HEK293T (cell line): ENCODE results near the gene TES.

Source experiments
- CTCF ChIA-PET: fragments of 350-600 bp; formaldehyde crosslinking; extraction: SDS; loops from one replicate; lab custom pipeline; 2021; ENCODE audit warnings: antibody characterized with exemption, inconsistent platforms; lab: Yijun Ruan, JAX
- POLR2A ChIA-PET: fragments of 350-600 bp; formaldehyde crosslinking; extraction: SDS; loops from one replicate; lab custom pipeline; 2020; ENCODE audit warnings: antibody characterized with exemption, inconsistent platforms; lab: Yijun Ruan, JAX
- DNase-seq: peaks from one replicate; pipeline ENCODE4 v3.0.0; 2012; ENCODE audit warnings: mixed read lengths; ENCODE audit errors: extremely low spot score
- ARNT ChIP-seq: fragments of 450-650 bp; IDR thresholded peaks from 2 replicates; pipeline ENCODE4 v1.6.1; 2017; ENCODE audit warnings: mild to moderate bottlenecking
- BHLHE40 ChIP-seq: fragments of 450-650 bp; IDR thresholded peaks from 2 replicates; pipeline ENCODE4 v1.6.1; 2016; ENCODE audit warnings: mild to moderate bottlenecking, moderate library complexity, borderline replicate concordance
- CTBP1 ChIP-seq: fragments of 450-650 bp; IDR thresholded peaks from 2 replicates; pipeline ENCODE4 v1.6.1; 2016; ENCODE audit warnings: borderline replicate concordance
- ELF4 ChIP-seq: fragments of 450-650 bp; IDR thresholded peaks from 2 replicates; pipeline ENCODE4 v1.6.1; 2017; ENCODE audit warnings: antibody characterized with exemption
- FOXA1 ChIP-seq: fragments of 450-650 bp; IDR thresholded peaks from 2 replicates; pipeline ENCODE4 v1.6.1; 2016; ENCODE audit warnings: mild to moderate bottlenecking
- FOXK2 ChIP-seq: fragments of 450-650 bp; IDR thresholded peaks from 2 replicates; pipeline ENCODE4 v1.6.1; 2016; ENCODE audit warnings: mild to moderate bottlenecking
- FOXM1 ChIP-seq: fragments of 450-650 bp; IDR thresholded peaks from 2 replicates; pipeline ENCODE4 v1.6.1; 2017; ENCODE audit warnings: mild to moderate bottlenecking, borderline replicate concordance
- HDGF ChIP-seq: fragments of 450-650 bp; IDR thresholded peaks from 2 replicates; pipeline ENCODE4 v1.6.1; 2017; ENCODE audit warnings: antibody characterized with exemption, borderline replicate concordance
- L3MBTL2 ChIP-seq: fragments of 450-650 bp; conservative IDR thresholded peaks from 2 replicates; pipeline ENCODE4 v1.6.1; 2016; ENCODE audit warnings: mild to moderate bottlenecking
- LEF1 ChIP-seq: fragments of 450-650 bp; IDR thresholded peaks from 2 replicates; pipeline ENCODE4 v1.6.1; 2017; ENCODE audit warnings: mild to moderate bottlenecking, borderline replicate concordance
- NFRKB ChIP-seq: fragments of 450-650 bp; IDR thresholded peaks from 2 replicates; pipeline ENCODE4 v1.6.1; 2016; ENCODE audit warnings: mild to moderate bottlenecking, moderate library complexity
- SP1 ChIP-seq: fragments of 450-650 bp; IDR thresholded peaks from 2 replicates; pipeline ENCODE4 v1.6.1; 2017
- SUZ12 ChIP-seq: fragments of 450-650 bp; IDR thresholded peaks from 2 replicates; pipeline ENCODE4 v1.6.1; 2016; ENCODE audit warnings: mild to moderate bottlenecking
- TARDBP ChIP-seq: fragments of 450-650 bp; IDR thresholded peaks from 2 replicates; pipeline ENCODE4 v1.6.1; 2016
- ZNF384 ChIP-seq: fragments of 450-650 bp; IDR thresholded peaks from 2 replicates; pipeline ENCODE4 v1.6.1; 2016
- TF ChIP-seq, protein P1 (sequence below): fragments of 450-650 bp; IDR thresholded peaks from 2 replicates; pipeline ENCODE4 v1.6.1; 2016

The TES gene

DNA sequence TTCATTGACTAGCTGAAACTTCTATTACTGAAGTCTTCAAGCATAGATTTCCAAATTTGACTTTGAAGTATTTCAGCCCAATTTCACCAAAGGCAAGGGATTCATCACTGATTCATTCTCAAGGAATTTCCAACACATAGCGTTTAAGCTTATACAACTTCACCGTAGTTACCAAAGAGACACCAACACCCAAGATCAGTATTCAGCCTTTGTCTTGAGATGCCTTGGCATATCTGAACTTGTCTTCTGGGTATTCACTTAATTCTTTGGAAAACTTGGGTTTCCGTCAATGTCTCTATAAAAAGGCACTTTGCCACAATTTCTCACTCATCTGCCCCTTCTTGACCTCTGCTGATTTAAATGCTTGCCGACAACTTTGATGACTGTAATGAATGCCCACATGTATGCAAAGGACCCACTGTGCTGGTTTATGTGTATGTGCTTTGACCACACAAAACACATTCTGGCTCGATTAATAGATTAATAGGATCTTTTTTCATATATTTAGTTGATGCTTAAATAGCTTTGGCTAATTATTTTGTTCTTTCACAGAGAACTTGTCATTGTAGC is 49.6 kb downstream of the TES start:
- ChIA-PET CTCF (interaction anchor here (0.6 to 1.7 kb wide), 5 partner anchors 79 to 330 kb away, joined by 3 to 9 read pairs (median 4); no protein-coding TSS in a partner anchor), POLR2A (interaction anchor here (1.1 kb wide), 1 partner anchor 267 kb away, joined by 3 read pairs; no protein-coding TSS in a partner anchor)
- DNase-seq, result no peak

DNA sequence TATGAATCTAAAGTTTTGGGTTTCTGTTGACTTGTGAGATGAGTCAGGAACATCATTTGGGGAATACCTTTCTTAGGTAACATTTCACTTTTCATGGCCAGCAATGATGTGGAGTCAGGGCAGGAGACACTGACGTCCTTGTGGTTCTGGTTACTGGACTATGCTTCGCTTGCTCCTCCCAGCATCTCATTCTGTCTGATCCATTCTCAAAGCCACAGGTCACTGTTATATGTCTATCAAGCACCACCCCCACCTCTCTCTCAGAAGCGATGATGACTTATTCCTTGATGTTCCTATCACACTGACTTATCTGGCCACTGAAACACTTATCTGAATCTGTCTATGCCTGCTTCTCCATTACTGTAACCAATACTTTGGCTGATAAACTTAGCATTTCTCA is 51.6 kb downstream of the TES start:
- POLR2A ChIA-PET, result no interaction called here
- CTCF ChIA-PET, result no interaction called here
- TF ChIP-seq CTBP1 (no peak), FOXK2 (no peak), FOXA1 (no peak), ARNT (no peak), NFRKB (no peak), SP1 (no peak), BHLHE40 (no peak), HDGF (no peak), LEF1 (no peak), ELF4 (no peak), L3MBTL2 (no peak), ZNF384 (no peak)
- no peak for DNase-seq

More for the DNA sequence above, 49.6 kb downstream of the TES start:
- TF ChIP-seq CTBP1 (no peak), HDGF (no peak), ZNF384 (no peak)

DNA sequence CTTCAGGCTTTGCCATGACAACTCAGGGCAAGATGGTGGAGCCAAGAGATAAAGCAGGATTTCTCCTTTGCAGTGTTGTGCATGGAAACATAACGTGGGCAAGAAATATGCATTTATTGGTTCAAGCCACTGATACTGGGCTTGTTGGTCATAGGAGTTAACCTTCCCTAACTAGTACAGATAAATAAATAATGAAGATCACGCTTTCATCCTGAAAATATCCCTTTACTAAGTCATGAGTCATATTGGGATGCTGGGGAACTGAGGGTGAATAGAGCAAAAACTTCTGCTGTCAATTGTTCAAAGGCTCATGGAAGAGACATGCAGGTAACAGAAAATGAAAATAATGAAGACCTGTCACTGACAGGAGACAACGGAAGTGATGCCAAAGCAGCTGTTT is 55.5 kb downstream of the TES start:
- TF ChIP-seq, protein P1, sequence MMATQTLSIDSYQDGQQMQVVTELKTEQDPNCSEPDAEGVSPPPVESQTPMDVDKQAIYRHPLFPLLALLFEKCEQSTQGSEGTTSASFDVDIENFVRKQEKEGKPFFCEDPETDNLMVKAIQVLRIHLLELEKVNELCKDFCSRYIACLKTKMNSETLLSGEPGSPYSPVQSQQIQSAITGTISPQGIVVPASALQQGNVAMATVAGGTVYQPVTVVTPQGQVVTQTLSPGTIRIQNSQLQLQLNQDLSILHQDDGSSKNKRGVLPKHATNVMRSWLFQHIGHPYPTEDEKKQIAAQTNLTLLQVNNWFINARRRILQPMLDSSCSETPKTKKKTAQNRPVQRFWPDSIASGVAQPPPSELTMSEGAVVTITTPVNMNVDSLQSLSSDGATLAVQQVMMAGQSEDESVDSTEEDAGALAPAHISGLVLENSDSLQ, result no peak
- TF ChIP-seq SP1 (no peak), ELF4 (no peak), FOXM1 (no peak), TARDBP (no peak), ARNT (no peak), FOXA1 (no peak), HDGF (no peak), SUZ12 (no peak), FOXK2 (no peak), LEF1 (no peak), L3MBTL2 (no peak), CTBP1 (no peak)
- CTCF ChIA-PET, result no interaction called here
- POLR2A ChIA-PET, result no interaction called here
- DNase-seq, result no peak

GRCh38 chr7:116269466-116269865 is 59.1 kb downstream of the TES start:
- no peak for DNase-seq
- TF ChIP-seq SUZ12, result no peak
- no peak for TF ChIP-seq HDGF
- TF ChIP-seq NFRKB, result no peak
- TF ChIP-seq, protein P1, result no peak
- no peak for TF ChIP-seq TARDBP
- TF ChIP-seq CTBP1, result no peak
- no peak for TF ChIP-seq ELF4
- TF ChIP-seq BHLHE40, result no peak
- no peak for TF ChIP-seq LEF1
- no peak for TF ChIP-seq FOXM1
- no peak for TF ChIP-seq ZNF384
- TF ChIP-seq FOXK2, result no peak
- TF ChIP-seq SP1, result no peak
- TF ChIP-seq ARNT, result no peak
- ChIA-PET CTCF (no interaction called here), POLR2A (no interaction called here)

DNA sequence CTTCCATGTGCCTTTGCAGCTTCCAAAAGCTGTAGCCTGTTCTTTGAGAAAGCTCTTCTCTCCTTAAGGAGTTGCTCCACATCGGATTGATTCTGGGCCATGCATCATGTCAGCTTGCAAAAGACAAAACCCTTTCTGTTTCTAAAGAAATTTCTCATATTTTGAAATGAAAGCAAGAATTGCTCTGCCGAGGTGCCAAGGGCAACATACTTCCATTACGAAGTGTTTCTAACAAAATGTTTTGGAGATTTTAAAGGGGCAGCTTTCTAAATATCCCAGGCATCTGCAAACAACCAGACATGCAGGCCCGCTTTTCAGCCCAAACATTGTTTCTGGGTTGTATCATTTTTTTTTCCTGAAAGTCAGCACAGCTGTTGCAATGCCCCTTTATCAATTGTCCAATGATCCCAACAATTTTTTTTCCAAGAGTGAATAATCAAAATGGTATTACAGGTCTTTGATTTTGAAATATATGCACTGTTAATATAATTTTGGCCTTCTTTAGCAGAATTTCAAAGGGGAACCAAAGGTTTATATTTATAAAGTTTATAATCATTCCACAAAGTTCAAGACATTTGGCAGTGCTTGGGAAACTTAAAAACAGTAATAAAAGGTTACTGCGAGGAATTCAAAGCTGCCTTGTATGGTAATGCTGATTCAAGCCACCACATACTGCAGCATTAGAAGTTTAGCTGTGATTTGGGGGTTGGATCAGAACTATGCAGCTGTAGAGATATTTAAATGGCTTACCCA is 61.0 kb downstream of the TES start:
- ChIA-PET CTCF (interaction anchor here (0.7 kb wide), 1 partner anchor 13 kb away, joined by 5 read pairs; no protein-coding TSS in a partner anchor), POLR2A (no interaction called here)
- DNase-seq, result no peak
- no peak for TF ChIP-seq CTBP1
- no peak for TF ChIP-seq ELF4
- TF ChIP-seq FOXM1, result no peak
- TF ChIP-seq FOXA1, result no peak
- no peak for TF ChIP-seq SP1
- TF ChIP-seq, protein P1, result no peak
- TF ChIP-seq HDGF, result no peak
- TF ChIP-seq LEF1, result no peak
- TF ChIP-seq L3MBTL2, result no peak
- TF ChIP-seq ZNF384, result no peak
- no peak for TF ChIP-seq SUZ12
- no peak for TF ChIP-seq BHLHE40
- TF ChIP-seq ARNT, result no peak
- TF ChIP-seq FOXK2, result no peak
- TF ChIP-seq NFRKB, result no peak
